K562 (cell line): ENCODE measurements around the gene HSPB2. TPM values are rescaled to one million over a fixed set of nuclear protein-coding genes. Genes with fewer than 3 reads are reported as not detected.

Source experiments
- ASH1L ChIP-seq: fragments of 450-650 bp; IDR thresholded peaks from 2 replicates; pipeline ENCODE4 v1.6.1; 2018; ENCODE audit warnings: borderline replicate concordance, mild to moderate bottlenecking, low read depth; ENCODE audit not compliant: partially characterized antibody
- ATF1 ChIP-seq, 2 experiments: fragments of 450-650 bp in 1 of 2; IDR thresholded peaks; 2 replicates each; pipeline ENCODE4 v1.6.1; 2016; ENCODE audit warnings: missing compliant biosample characterization in 1 of 2, missing genetic modification characterization in 1 of 2
- DIDO1 ChIP-seq: fragments of 450-650 bp; IDR thresholded peaks from 2 replicates; pipeline ENCODE4 v1.6.1; 2016; ENCODE audit warnings: low read depth, missing biosample characterization, missing genetic modification characterization
- DPF2 ChIP-seq: fragments of 450-650 bp; IDR thresholded peaks from 2 replicates; pipeline ENCODE4 v1.6.1; 2016
- HDAC1 ChIP-seq, 2 experiments: fragments of 450-650 bp; IDR thresholded peaks; 2 replicates each; pipeline ENCODE4 v1.6.1; 2016 to 2017; ENCODE audit warnings: inconsistent platforms in 1 of 2, mild to moderate bottlenecking in 1 of 2, moderate library complexity in 1 of 2
- HMGN3 ChIP-seq: IDR thresholded peaks from 2 replicates; pipeline ENCODE4 v1.6.1; 2011; ENCODE audit warnings: borderline replicate concordance, low read depth, mild to moderate bottlenecking, mixed read lengths, low read length; ENCODE audit not compliant: insufficient read length; ENCODE audit errors: extremely low read depth
- NFIC ChIP-seq: fragments of 450-650 bp; IDR thresholded peaks from 2 replicates; pipeline ENCODE4 v1.6.1; 2017; ENCODE audit warnings: mild to moderate bottlenecking, inconsistent platforms
- RBM15 ChIP-seq: fragments of 200-400 bp; formaldehyde crosslinking; IDR thresholded peaks from 2 replicates; pipeline ENCODE4 v1.6.1; 2018; ENCODE audit warnings: mild to moderate bottlenecking, low read length, moderate library complexity; ENCODE audit not compliant: insufficient read depth
- RNF2 ChIP-seq: sonication (generic); IDR thresholded peaks from 2 replicates; pipeline ENCODE4 v1.6.1; 2016
- SREBF1 ChIP-seq: fragments of 150-350 bp; IDR thresholded peaks from 2 replicates; pipeline ENCODE4 v1.6.1; 2014; ENCODE audit warnings: antibody characterized with exemption, low read depth, low read length, borderline replicate concordance
- ZBTB8A ChIP-seq: fragments of 450-650 bp; IDR thresholded peaks from 2 replicates; pipeline ENCODE4 v1.6.1; 2018; ENCODE audit warnings: mild to moderate bottlenecking, moderate library complexity; ENCODE audit not compliant: partially characterized antibody
- ZC3H4 ChIP-seq: sonication (generic); formaldehyde crosslinking; IDR thresholded peaks from 2 replicates; pipeline ENCODE4 v1.9.0; 2021; ENCODE audit warnings: missing genetic modification reagents, borderline replicate concordance
- ZNF253 ChIP-seq: fragments of 250-450 bp; sonication (Bioruptor Pico); conservative IDR thresholded peaks from 2 replicates; pipeline ENCODE4 v1.6.1; 2021; ENCODE audit warnings: mild to moderate bottlenecking
- ZNF431 ChIP-seq: sonication (generic); formaldehyde crosslinking; IDR thresholded peaks from 2 replicates; pipeline ENCODE4 v1.8.0; 2022; ENCODE audit warnings: mild to moderate bottlenecking, missing genetic modification reagents
- ZNF707 ChIP-seq: fragments of 250-450 bp; sonication (Bioruptor Pico); conservative IDR thresholded peaks from 2 replicates; pipeline ENCODE4 v1.8.0; 2022; ENCODE audit warnings: inconsistent platforms, mild to moderate bottlenecking, moderate library complexity
- polyA plus RNA-seq, 8 experiments: library from polyadenylated mRNA; depleted of rRNA in 4 of 8; stranded (reverse) in 5 of 8; unstranded in 3 of 8; fragments of >200 nt; fragmentation: Nextera tagmentation in 2 of 8; fragmentation: Illumina TruSeq in 1 of 8; extraction: Ambion mirVana in 2 of 8; extraction: Trizol in 1 of 8; gene quantifications; 2 replicates each; pipeline versions ENCODE4 v1.2.1 to v1.2.3, GENCODE V29; 2011 to 2014; ENCODE audit warnings: inconsistent platforms in 1 of 8, missing spikeins in 1 of 8
- total RNA-seq, 7 experiments: library from RNA; depleted of rRNA in 6 of 7; stranded (reverse); fragments of >200 nt in 6 of 7; fragmentation: Illumina TruSeq in 2 of 7; extraction: Trizol in 2 of 7; gene quantifications; 2 replicates each; pipeline versions ENCODE4 v1.2.1 to v1.2.3, GENCODE V29; 2011 to 2021; ENCODE audit warnings: low replicate concordance in 1 of 7
- TF ChIP-seq, protein P1 (sequence below): fragments of 250-450 bp; sonication (Bioruptor Pico); IDR thresholded peaks from 2 replicates; pipeline ENCODE4 v1.4.0; 2020; ENCODE audit warnings: mild to moderate bottlenecking, moderate library complexity
- TF ChIP-seq, protein P2 (sequence below): fragments of 450-650 bp; IDR thresholded peaks from 2 replicates; pipeline ENCODE4 v1.6.1; 2016; ENCODE audit warnings: antibody characterized with exemption
- TF ChIP-seq, protein P3 (sequence below): fragments of 250-450 bp; sonication (Bioruptor Pico); IDR thresholded peaks from 2 replicates; pipeline ENCODE4 v1.4.0; 2020
- TF ChIP-seq, protein P4 (sequence below): fragments of 450-650 bp; IDR thresholded peaks from 2 replicates; pipeline ENCODE4 v1.6.1; 2017; ENCODE audit warnings: antibody characterized with exemption

Gene HSPB2
- total and polyA plus RNA-seq, 9 of the 15 experiments (the other 6 are each of a cell fraction or from before 2014, with no cell fraction given), result 0.06 to 0.35 (median 0.11) TPM; not detected in 5

DNA sequence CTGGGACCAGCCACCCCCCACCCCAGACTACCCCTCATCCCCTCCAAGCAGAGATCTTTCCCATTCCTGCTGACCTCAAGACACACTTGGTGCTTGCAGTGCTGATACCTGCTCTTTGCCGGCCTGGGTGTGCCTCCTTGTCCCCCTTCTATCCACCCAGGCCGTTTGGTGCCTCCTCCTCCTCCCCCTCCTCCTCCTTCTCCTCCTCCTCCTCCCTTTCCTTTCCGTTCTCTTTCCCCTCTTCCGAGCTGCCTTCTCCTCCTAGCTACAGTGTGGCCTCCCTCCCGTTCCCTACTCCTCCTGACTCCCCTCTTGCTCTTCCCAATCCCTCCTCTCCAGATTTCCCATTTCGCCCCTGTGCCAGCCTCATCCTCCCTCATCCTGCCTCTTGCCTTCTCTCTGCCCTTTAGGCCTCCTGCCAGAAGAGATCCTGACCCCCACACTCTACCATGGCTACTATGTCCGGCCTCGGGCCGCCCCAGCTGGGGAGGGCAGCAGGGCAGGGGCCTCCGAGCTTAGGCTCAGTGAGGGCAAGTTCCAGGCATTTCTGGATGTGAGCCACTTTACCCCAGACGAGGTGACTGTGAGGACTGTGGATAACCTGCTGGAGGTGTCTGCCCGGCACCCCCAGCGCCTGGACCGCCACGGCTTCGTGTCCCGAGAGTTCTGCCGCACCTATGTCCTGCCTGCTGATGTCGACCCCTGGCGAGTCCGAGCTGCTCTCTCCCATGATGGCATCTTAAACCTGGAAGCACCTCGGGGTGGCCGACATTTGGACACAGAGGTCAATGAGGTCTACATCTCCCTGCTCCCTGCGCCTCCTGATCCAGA lies 712 bp downstream of the HSPB2 start (continued):
- TF ChIP-seq, protein P1, sequence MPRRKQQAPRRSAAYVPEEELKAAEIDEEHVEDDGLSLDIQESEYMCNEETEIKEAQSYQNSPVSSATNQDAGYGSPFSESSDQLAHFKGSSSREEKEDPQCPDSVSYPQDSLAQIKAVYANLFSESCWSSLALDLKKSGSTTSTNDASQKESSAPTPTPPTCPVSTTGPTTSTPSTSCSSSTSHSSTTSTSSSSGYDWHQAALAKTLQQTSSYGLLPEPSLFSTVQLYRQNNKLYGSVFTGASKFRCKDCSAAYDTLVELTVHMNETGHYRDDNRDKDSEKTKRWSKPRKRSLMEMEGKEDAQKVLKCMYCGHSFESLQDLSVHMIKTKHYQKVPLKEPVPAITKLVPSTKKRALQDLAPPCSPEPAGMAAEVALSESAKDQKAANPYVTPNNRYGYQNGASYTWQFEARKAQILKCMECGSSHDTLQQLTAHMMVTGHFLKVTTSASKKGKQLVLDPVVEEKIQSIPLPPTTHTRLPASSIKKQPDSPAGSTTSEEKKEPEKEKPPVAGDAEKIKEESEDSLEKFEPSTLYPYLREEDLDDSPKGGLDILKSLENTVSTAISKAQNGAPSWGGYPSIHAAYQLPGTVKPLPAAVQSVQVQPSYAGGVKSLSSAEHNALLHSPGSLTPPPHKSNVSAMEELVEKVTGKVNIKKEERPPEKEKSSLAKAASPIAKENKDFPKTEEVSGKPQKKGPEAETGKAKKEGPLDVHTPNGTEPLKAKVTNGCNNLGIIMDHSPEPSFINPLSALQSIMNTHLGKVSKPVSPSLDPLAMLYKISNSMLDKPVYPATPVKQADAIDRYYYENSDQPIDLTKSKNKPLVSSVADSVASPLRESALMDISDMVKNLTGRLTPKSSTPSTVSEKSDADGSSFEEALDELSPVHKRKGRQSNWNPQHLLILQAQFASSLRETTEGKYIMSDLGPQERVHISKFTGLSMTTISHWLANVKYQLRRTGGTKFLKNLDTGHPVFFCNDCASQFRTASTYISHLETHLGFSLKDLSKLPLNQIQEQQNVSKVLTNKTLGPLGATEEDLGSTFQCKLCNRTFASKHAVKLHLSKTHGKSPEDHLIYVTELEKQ (CRISPR knock-in tag), result no peak
- TF ChIP-seq, protein P2, sequence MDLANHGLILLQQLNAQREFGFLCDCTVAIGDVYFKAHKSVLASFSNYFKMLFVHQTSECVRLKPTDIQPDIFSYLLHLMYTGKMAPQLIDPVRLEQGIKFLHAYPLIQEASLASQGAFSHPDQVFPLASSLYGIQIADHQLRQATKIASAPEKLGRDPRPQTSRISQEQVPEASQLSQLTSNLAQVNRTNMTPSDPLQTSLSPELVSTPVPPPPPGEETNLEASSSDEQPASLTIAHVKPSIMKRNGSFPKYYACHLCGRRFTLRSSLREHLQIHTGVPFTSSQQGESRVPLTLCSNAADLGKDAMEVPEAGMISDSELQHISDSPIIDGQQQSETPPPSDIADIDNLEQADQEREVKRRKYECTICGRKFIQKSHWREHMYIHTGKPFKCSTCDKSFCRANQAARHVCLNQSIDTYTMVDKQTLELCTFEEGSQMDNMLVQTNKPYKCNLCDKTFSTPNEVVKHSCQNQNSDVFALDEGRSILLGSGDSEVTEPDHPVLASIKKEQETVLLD, result no peak
- TF ChIP-seq DPF2 (no peak), ZNF431 (no peak), HDAC1 (IDR thresholded peaks at IDR 0.05) (peak in 1 of 2 experiments; percentile 29; a peak in 1 of 4 replicates), ZNF707 (CRISPR knock-in tag) (no peak), RNF2 (no peak), NFIC (peak; percentile 23; the same call in 1 of the 2 replicates), HMGN3 (no peak), ZBTB8A (no peak), ATF1 (CRISPR knock-in tag; IDR thresholded peaks at IDR 0.05) (no peak), ATF1 (tag; IDR thresholded peaks at IDR 0.05) (no peak), DIDO1 (tag) (no peak), RBM15 (no peak), ZNF253 (CRISPR knock-in tag) (no peak), ZC3H4 (CRISPR knock-in tag) (no peak), ASH1L (no peak), SREBF1 (no peak)
- TF ChIP-seq, protein P3, sequence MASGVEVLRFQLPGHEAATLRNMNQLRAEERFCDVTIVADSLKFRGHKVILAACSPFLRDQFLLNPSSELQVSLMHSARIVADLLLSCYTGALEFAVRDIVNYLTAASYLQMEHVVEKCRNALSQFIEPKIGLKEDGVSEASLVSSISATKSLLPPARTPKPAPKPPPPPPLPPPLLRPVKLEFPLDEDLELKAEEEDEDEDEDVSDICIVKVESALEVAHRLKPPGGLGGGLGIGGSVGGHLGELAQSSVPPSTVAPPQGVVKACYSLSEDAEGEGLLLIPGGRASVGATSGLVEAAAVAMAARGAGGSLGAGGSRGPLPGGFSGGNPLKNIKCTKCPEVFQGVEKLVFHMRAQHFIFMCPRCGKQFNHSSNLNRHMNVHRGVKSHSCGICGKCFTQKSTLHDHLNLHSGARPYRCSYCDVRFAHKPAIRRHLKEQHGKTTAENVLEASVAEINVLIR (CRISPR knock-in tag), result no peak
- TF ChIP-seq, protein P4, sequence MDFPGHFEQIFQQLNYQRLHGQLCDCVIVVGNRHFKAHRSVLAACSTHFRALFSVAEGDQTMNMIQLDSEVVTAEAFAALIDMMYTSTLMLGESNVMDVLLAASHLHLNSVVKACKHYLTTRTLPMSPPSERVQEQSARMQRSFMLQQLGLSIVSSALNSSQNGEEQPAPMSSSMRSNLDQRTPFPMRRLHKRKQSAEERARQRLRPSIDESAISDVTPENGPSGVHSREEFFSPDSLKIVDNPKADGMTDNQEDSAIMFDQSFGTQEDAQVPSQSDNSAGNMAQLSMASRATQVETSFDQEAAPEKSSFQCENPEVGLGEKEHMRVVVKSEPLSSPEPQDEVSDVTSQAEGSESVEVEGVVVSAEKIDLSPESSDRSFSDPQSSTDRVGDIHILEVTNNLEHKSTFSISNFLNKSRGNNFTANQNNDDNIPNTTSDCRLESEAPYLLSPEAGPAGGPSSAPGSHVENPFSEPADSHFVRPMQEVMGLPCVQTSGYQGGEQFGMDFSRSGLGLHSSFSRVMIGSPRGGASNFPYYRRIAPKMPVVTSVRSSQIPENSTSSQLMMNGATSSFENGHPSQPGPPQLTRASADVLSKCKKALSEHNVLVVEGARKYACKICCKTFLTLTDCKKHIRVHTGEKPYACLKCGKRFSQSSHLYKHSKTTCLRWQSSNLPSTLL, result no peak
